Measurements from ENCODE around the gene GPRIN3.
A peak's percentile ranks its signal among the peaks of the same experiment; 100 is the strongest.

GPRIN3 gene

GRCh38 chr4:89307446-89308160, at the start of gene GPRIN3:
TSS of gene GPRIN3 (minus strand) at chr4:89307800. CDS start at chr4:89250110, 57,690 bp downstream.
- DNase-seq, result peak; percentile 61 to 74

DNA sequence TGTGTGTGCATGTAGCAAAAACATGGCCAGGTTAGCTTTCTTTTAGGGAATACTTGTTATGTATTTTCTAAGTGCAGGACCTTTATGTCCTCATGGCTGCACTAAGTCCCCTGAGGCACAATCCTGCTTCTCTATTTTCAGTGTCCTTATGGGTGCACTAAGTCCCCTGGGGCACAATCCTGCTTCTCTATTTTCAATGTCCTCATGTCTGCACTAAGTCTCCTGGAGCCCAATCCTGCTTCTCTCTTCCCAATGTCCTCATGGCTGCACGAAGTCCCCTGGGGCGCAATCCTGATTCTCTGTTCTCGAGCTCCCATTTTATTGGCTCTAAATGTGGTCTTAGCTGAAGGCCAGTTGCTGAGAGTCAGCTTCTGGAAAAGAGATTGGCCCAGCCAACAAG, 49.7 kb upstream of the GPRIN3 start:
- DNase-seq, result no peak

GRCh38 chr4:89356086-89356485, 48.5 kb upstream of the GPRIN3 start:
- DNase-seq, result no peak

- no peak for DNase-seq
These were observed 45.9 kb upstream of the GPRIN3 start for GRCh38 chr4:89353514-89353913.

DNA sequence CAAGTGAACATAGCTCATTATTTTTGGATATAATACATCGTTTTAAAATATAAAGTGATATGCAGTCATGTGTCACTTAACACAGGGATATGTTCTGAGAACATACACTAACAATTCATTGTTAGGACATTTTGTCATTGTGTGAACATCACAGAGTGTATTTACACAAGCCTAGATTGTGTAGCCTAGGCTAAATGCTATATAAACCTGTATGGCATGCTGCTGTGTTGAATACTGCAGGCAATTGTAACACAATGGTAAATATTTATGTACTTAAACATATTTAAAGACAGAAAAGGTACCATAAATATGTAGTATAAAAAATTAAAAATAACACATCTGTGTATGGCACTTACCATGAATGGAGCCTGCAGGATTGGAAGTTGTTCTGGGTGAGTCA, 44.9 kb upstream of the GPRIN3 start:
- DNase-seq, result no peak

GRCh38 chr4:89351201-89351600, 43.6 kb upstream of the GPRIN3 start:
- DNase-seq, result no peak

DNA sequence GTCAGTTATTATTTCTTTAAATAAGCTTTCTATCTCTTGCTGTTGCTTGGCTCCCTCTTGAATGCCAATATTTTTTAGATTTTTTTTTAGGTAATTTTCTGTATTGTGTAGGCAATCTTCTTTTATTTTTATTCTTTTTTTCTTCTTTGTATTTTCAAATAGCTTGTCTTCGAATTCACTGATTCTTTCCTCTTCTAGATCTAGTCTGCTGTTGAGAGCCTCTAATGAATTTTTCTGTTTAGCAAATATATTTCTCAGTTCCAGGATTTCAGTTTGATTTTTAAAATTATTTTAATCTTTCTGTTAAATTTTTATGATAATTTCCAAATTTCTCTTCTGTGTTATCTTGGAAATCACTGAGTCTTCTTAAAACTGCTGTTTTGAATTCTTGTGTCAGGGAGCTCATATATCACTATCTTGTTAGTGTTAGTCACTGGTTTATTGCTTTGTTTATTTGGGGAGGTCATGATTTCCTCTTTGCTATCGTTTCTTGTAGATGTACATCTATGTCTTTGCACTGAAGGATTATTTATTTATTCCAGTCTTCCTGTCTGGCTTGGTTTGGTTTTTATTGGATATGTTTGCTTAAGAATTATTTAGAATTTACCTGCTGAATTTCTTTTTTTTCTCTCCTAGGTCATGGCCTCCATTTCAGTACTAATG, 39.9 kb upstream of the GPRIN3 start:
- no peak for DNase-seq

- no peak for DNase-seq
These were observed 37.0 kb upstream of the GPRIN3 start for GRCh38 chr4:89344571-89344970.

- no peak for DNase-seq
These were observed 30.6 kb upstream of the GPRIN3 start for GRCh38 chr4:89338206-89338605.

DNA sequence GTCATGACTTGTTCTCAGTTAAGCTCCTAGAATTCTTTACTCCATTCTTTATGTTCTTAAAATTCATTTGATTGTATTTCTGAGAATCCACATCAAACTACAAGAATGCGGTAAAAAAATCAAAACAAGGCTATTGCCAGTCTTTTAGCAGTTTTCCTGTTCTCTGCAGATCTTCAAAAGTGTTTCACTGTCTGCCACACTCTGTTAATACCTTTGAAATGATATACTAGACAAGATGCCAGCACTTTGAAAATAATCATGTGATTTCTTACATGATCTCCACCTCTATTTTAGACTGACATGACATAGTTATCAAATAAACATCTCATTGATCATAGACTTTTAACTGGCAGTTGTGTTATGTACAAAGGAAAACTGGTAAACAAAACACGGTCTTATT, 30.1 kb upstream of the GPRIN3 start:
- no peak for DNase-seq

DNA sequence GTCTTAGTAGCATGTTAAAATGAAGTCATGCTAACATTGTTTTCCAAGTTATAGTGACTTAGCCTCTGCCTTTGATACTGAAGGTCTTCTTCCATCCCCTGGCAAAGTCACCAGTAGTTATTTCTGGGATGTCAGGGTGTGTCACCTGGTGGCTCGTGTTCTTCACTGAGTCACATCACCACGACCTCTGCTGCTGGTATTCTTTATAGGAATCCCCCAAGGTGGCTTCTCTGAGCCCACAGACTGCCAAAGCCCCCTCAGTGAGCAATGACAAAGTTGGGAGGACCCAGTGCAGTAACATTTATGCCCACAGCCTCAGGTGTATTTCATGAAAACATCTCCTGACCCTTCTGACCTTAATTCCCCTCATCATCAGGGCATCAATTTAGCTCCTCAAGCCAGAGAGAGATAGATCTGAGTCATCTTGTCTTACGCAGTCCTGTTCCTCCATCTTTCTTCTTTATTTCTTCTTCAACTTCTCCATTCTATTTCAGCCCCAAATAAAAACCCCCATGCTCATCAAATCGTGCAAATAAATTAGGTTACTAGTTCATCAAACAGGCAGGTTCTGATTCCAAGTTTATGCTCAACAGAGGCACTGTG, 29.3 kb upstream of the GPRIN3 start:
- no peak for DNase-seq

- no peak for DNase-seq
These were observed 27.2 kb upstream of the GPRIN3 start for GRCh38 chr4:89334830-89335229.

- DNase-seq, result no peak
These were observed 26.7 kb upstream of the GPRIN3 start for GRCh38 chr4:89334311-89334710.

DNA sequence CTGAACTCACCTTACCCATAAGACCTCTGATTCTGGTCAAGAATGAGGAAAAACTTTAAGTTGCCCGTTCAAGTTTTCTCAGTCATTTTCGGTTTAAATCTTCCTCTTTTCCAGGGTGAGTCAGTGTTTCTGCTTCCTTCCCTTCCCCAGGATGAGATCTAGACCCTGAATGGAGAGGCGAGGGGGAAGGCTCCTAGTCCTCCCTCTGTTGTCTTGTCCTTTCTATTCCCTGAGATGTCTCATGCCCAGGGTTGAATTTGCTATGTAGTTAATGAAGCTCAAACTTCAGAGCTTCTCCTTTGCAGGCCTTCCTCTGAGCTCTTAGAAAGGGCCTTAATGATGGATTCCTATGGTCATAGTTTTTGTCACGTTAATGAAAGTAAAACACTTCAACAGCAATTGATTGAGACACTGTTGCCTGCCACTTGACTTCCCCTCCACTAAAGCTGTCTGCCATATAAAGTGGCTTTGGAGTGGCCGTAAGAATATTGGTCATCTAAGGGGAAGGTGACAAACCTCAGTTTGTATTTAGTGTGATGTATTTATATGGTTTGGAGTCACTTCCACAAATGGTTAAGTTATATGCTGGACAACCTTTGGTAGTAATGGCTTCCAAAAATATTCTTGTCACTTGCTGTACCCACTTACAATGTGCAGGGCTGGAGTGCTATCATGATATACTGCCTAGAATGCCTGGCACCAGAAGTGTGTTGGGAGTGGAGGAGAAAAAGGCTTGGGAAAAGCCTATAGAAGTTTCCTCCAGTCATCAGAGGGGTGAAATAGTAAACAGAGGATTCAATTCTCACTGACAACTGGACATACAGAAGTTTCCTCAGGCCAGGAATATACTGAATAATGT, 24.3 kb upstream of the GPRIN3 start:
- DNase-seq, result no peak

DNA sequence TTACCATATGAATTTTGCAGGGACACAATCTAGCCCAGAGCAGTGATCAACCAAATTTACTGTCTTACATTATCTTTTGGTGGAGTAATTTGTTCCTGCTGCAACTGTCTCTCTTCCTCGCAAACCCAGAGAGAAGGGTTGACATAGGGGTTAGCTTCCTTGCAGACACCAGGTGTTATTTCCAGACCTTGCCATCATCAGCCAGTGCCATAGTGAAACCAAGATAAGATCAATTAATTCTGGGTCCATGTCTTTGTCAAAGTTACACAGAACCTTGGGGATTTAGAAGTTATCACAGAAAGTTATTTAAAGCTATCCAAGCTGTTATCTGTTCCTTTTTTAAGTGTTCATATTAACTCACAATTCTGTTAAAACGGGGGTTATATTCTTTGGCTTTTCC, 23.6 kb upstream of the GPRIN3 start:
- no peak for DNase-seq

DNA sequence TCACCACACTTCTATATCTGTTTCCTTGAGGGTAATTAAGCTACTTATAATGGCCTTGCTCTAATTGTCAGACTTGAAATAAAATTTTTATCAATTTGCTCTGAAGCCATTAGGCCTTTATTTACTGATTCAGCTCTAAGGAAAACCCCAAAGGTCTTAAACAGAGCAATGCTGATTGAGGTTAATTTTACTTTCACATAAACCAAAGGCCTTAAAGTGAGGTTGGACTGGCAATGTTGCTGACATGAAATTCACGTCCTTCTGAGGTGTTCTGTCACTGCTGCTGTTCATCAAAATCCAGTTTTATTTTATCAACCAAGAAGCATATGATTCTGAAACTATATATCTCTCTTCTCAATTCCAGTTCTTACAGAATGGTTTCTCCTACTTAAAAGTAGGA, 21.7 kb upstream of the GPRIN3 start:
- DNase-seq, result no peak

GRCh38 chr4:89324671-89325070, 17.1 kb upstream of the GPRIN3 start:
- no peak for DNase-seq

DNA sequence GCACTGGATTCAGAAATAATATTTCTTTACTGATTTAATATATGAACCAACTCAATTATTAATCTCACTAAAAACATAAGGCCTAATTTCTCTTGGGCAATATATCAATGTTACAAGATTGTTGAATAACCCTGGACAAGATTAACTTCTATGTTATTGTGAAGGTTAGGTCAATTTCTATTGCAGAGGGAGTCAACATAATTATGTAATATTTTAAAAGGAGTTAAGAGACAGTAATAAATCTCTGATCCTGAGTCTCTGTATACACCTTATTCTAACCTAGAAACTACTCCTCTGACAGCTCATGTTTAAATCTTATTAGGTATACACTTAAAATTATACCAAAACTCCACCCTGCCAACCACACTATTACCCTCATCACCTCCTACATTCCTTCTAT, 15.1 kb upstream of the GPRIN3 start:
- no peak for DNase-seq

- no peak for DNase-seq
These were observed 12.2 kb upstream of the GPRIN3 start for GRCh38 chr4:89319756-89320155.

- no peak for DNase-seq
These were observed 9.3 kb upstream of the GPRIN3 start for GRCh38 chr4:89316931-89317366.

- no peak for DNase-seq
These were observed 8.6 kb upstream of the GPRIN3 start for GRCh38 chr4:89316211-89316610.

- DNase-seq, result no peak
These were observed 6.7 kb upstream of the GPRIN3 start for GRCh38 chr4:89314291-89314690.

- DNase-seq, result no peak
These were observed 4.5 kb upstream of the GPRIN3 start for GRCh38 chr4:89312066-89312465.

All from activated CD4-positive, alpha-beta T cell treated with anti-CD3 and anti-CD28 coated beads, Interleukin-2, amount 50 U/mL, for 48 hours (primary cell).